Panc1 (cell line): ENCODE measurements around the gene WWOX. TPM values are rescaled to one million over a fixed set of nuclear protein-coding genes. Genes with fewer than 3 reads are reported as not detected.

Experiments used
- ATAC-seq: fragments of 200-7000 bp; cut with Tn5 transposase; 2 replicates; pipeline ENCODE4 v1.9.1; 2020; ENCODE audit warnings: mild to moderate bottlenecking, moderate library complexity
- BruUV-seq: library from RNA; stranded (reverse); fragments of 400-500 nt; replicated peaks from 2 replicates; lab custom pipeline; 2021; lab: Mats Ljungman, UMichigan
- CTCF ChIA-PET: fragments of 300-600 bp; sonication (Branson Sonifier 250); formaldehyde crosslinking; loops from one replicate; lab custom pipeline; 2022; ENCODE audit warnings: antibody characterized with exemption; lab: Charles Lee
- POLR2A ChIA-PET: fragments of 300-600 bp; sonication (Branson Sonifier 250); formaldehyde crosslinking; loops from one replicate; lab custom pipeline; 2022; ENCODE audit warnings: antibody characterized with exemption; lab: Charles Lee
- DNase-seq: peaks from one replicate; pipeline ENCODE4 v3.0.0-alpha.2; 2010; ENCODE audit warnings: low read depth, low spot score
- H3K27ac ChIP-seq: 2 replicates; pipeline ENCODE4 v1.5.1; 2011; ENCODE audit warnings: mild to moderate bottlenecking, low read length, inconsistent platforms
- H3K27me3 ChIP-seq: fragments of 200-500 bp; sonication (Bioruptor generic); 2 replicates; pipeline ENCODE4 v1.6.0; 2014; ENCODE audit warnings: low read length, inconsistent platforms; ENCODE audit not compliant: control insufficient read depth, insufficient read depth
- H3K36me3 ChIP-seq: fragments of 200-500 bp; sonication (Bioruptor generic); 2 replicates; pipeline ENCODE4 v1.5.1; 2014; ENCODE audit warnings: inconsistent platforms, mild to moderate bottlenecking, low read length, moderate library complexity; ENCODE audit not compliant: control insufficient read depth, insufficient read depth
- H3K4me1 ChIP-seq: 2 replicates; pipeline ENCODE4 v1.5.1; 2011; ENCODE audit warnings: inconsistent platforms, mild to moderate bottlenecking, low read length, moderate library complexity; ENCODE audit not compliant: control insufficient read depth, insufficient read depth
- H3K4me3 ChIP-seq, 2 experiments: 2 replicates each; pipeline ENCODE4 v1.5.1; 2011 to 2012; ENCODE audit warnings: low read depth in 2 of 2, low read length in 2 of 2, mild to moderate bottlenecking in 2 of 2, inconsistent platforms in 1 of 2, moderate library complexity in 1 of 2
- H3K9me3 ChIP-seq: fragments of 200-500 bp; sonication (Bioruptor generic); 2 replicates; pipeline ENCODE4 v1.5.1; 2014; ENCODE audit warnings: low read depth, mild to moderate bottlenecking, inconsistent platforms, low read length, moderate library complexity; ENCODE audit not compliant: control insufficient read depth, insufficient read depth
- CTCF ChIP-seq: fragments of 450-650 bp; IDR thresholded peaks from 2 replicates; pipeline ENCODE4 v1.5.1; 2017; ENCODE audit warnings: mild to moderate bottlenecking
- POLR2AphosphoS5 ChIP-seq: IDR thresholded peaks from 2 replicates; pipeline ENCODE4 v1.6.1; 2012; ENCODE audit warnings: mild to moderate bottlenecking, low read depth, low read length, moderate library complexity
- REST ChIP-seq, 2 experiments: IDR thresholded peaks; 2 replicates each; pipeline ENCODE4 v1.6.1; 2011 to 2012; ENCODE audit warnings: low read depth in 2 of 2, control low read depth in 1 of 2, low read length in 1 of 2, mild to moderate bottlenecking in 1 of 2, moderate library complexity in 1 of 2; ENCODE audit not compliant: insufficient read depth in 1 of 2
- SIN3A ChIP-seq: IDR thresholded peaks from 2 replicates; pipeline ENCODE4 v1.6.1; 2012; ENCODE audit warnings: low read depth, mild to moderate bottlenecking, low read length, moderate library complexity, borderline replicate concordance; ENCODE audit not compliant: insufficient read depth
- TCF7L2 ChIP-seq: IDR thresholded peaks from 2 replicates; pipeline ENCODE4 v1.6.1; 2011; ENCODE audit warnings: mild to moderate bottlenecking, low read depth, low read length, inconsistent platforms
- in situ Hi-C: cut with HindIII; loops from 2 replicates; pipeline ENCODE4 v1.10.0; 2016; ENCODE audit warnings: low sequenced_read_pairs, low pct_unique_long_range_greater_than_20kb
- intact Hi-C: fragments of 100-400 bp; cut with micrococcal nuclease; formaldehyde crosslinking; loops from one replicate; pipeline ENCODE4 v1.10.0; 2022; ENCODE audit not compliant: unreplicated experiment
- total RNA-seq: library from RNA; stranded (reverse); gene quantifications from one replicate; pipeline ENCODE4 v1.2.1, GENCODE V29; 2021; ENCODE audit not compliant: unreplicated experiment

Gene WWOX
- total RNA-seq, 1 experiment from 2014 or later, result 12.5 TPM

- DNase-seq (no peak), ATAC-seq (no peak)
- H3K27ac ChIP-seq, result no peak overlapping the region
- POLR2A ChIA-PET, result no interaction called here
- H3K4me3 ChIP-seq, result no peak overlapping the region
- no peak for TF ChIP-seq POLR2AphosphoS5
- TF ChIP-seq TCF7L2, result no peak
- TF ChIP-seq REST (IDR thresholded peaks at IDR 0.05; ENCODE audit: insufficient read depth in 1 of 2, low read depth in 2 of 2, low read length in 1 of 2), result no peak
- no peak for TF ChIP-seq CTCF
- H3K9me3 ChIP-seq, result no peaks in the 10 kb centered on the region
- H3K4me1 ChIP-seq, result no peaks in the 10 kb centered on the region
- no peaks in the 10 kb centered on the region for H3K36me3 ChIP-seq
- in situ Hi-C loops, result no loop called here
- no peaks in the 10 kb centered on the region for H3K27me3 ChIP-seq
- CTCF ChIA-PET, result no interaction called here
- BruUV-seq, result no TSS peak
- intact Hi-C loops, result no loop called here
These were observed 1091.1 kb downstream of the WWOX start for GRCh38 chr16:79190542-79190941.

- Histone ChIP-seq H3K27ac (no peak overlapping the region), H3K27me3 (no peaks in the 10 kb centered on the region), H3K36me3 (no peaks in the 10 kb centered on the region), H3K9me3 (no peaks in the 10 kb centered on the region), H3K4me1 (no peaks in the 10 kb centered on the region), H3K4me3 (no peak overlapping the region)
- in situ Hi-C loops, result no loop called here
- DNase-seq (no peak), ATAC-seq (no peak)
- ChIA-PET CTCF (no interaction called here), POLR2A (no interaction called here)
- BruUV-seq, result no TSS peak
- intact Hi-C loops, result no loop called here
- TF ChIP-seq TCF7L2 (no peak), SIN3A (no peak), REST (IDR thresholded peaks at IDR 0.05; ENCODE audit: insufficient read depth in 1 of 2, low read depth in 2 of 2, low read length in 1 of 2) (no peak), POLR2AphosphoS5 (no peak), CTCF (no peak)
These were observed 1092.5 kb downstream of the WWOX start for GRCh38 chr16:79191933-79192332.
